NCI-H2107 treated with DMSO at 0.1 percent for 48 hours (cell line): ENCODE measurements around the gene MANBA.
"Not testable (repeated sequence)": the region's sequence is repeated elsewhere in the genome, so short reads cannot be mapped to it uniquely, and the experiment has no call there.

Experiments
- DNase-seq: peaks from one replicate; lab custom pipeline; 2025; ENCODE audit not compliant: unreplicated experiment; lab: John Stamatoyannopoulos, UW

The MANBA gene

DNA sequence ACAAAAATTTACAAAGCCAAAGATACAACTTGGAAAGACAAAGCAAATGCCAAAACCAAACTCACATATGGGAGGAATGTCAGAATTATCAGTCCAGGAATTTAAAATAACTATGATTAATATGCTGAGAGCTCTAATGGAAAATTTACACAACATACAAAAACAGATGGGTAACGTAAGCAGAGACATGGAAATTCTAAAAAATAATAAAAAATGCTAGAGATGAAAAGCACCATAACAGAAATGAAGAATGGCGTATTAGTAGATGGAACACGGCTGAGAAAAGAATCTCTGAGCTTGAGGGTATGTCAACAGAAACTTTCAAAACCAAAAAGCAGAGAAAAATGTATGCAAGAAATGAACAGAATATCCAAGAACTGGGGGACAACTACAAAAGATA is 4.1 kb upstream of the MANBA start:
- no peak for DNase-seq

DNA sequence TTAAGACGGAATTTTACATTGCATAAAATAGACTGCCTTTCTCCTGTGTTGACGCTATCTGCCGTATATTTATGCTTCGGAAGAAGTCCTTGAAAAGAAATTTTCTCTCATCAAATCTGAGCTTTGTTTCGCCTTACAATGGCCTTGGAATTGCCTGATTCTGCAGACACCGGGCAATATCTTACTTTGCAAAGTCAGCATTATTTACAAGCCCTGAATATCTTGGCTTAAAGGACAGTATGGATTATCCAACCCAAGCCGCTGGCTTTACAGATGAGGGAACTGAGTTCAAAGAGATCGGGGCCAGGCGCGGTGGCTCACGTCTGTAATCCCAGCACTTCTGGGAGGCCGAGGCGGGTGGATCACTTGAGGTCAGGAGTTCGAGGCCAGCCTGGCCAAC is 1.1 kb upstream of the MANBA start:
- DNase-seq, result no peak

DNA sequence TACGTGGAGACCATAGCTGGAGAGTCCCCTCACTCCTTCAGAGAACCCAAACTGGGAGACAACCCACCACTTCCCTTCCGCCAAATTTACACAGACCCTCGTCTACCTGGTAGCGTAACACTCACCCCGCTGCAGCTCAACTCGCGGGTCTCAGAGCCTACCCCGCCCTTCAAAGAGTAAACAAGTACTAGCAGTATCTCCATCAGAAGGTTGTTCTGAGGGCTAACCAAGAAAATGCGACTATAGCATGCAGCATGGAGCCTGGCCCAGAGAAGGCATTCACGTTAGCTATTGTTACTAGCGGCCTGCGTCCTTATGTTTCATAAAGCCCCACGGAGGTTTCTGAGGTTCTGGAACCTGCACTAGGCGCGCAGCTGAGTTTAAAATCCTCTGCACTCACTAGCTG is 531 bp upstream of the MANBA start:
- no peak for DNase-seq

DNA sequence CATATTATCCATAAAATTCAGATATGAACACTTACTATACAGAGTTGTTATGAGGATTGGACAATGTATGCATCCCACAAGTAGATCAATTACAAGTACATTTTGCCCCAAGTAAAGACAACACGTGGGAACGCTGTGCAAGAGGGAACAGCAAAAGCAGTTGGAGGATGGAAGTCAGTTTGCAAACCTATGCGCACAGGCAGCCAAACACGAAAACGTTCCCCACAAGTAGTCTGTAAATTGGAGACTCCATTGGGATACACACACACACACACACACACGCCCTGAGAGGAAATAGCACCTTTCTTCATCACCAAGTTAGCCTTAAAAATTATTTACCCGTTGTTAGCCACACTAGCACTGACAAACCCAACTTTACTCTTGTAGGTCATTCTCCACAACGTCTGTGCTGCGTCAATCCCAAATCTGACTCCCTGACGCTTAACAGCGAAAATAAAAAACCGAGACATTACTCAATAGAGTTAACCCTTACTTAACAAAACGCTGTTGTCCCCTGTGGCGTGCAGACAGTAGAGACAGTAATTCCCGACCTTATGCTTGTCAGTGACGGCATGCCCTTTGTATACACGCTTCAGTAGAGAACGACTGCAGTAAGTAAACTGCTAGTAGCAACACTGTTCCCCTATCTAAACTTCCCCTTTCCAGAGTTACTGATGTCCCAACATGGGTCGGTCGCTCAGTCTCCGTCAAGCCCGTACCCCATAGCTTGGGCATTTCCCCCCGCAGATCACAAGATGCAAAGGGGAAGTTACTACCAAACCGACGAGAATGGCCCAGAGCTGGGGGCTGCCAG is 730 bp downstream of the MANBA start:
- peak; percentile 12 for DNase-seq

DNA sequence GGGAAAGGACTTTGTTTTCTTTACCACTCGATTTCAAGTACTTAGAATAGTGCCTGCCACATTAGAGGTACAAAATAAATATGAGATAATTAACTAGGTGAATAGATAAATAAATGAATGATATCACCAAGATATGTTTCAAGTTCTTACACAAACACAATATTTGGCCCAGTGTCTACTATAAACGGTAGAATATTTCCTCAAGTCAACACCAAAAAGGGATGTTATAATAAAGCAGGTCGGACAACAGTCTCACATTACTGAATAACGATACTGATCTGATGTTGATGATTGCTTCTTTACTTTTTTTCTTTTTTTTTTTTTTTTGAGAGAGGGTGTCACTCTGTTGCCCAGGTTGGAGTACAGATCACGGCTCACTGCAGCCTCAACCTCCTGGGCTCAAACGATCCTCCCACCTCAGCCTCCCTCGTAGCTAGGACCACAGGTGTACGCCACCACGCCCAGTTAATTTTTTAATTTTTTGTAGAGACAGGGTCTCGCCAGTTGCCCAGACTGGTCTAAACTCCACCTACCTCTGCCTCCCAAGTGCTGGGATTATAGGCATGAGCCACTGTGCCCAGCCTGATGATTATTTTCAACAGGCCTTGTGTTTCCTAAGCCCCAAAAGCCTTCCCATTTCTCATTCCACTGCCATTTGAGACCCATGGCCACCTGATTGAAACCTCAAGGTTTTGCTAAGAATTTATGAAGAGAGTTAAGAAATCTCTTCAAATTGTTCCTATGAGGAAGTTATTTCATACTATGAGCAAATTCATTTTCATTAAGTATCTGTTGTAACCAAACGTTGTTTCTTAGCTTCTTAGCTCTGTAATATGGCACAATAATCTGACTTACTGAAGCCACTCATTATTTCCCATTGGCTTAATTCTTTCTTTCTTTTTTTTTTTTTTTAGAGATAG is 2.3 kb downstream of the MANBA start:
- DNase-seq, result no peak

DNA sequence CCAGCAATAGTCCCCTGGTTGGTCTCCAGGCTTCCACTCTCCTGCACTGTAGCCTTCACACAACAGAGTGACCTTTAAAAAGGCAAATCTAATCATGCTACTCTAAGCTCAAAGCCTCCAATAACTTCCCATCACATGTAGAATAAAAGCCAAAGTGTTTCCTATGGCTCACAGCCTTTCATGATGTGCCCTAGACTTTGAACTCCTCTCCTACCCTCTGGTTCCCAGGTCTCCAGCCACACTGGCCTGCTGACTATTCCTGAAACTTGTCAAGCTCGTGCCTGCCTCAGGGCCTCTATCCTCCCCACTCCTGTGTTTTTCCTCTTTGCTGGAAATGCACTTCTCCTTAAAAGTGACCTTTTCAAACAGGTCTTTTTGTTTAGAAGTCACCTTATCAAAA is 3.1 kb downstream of the MANBA start:
- no peak for DNase-seq

DNA sequence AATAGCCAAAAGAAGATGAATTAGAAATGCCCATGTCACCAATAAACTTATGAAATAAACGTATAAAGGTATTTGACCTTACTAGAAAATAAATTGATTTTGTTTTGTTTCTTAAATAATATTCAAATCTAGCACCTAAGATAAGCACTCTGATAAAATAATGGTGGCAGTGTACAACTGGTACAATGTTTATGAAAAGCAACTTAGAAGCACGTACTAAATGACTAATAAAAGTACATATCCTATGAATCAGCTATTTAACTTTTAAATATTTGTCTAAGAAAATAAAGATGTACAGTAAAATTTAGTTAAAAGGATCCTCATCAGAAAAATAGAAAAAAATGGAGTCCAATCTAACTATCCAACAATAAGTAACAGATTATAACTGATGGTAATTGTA is 6.7 kb downstream of the MANBA start:
- no peak for DNase-seq

DNA sequence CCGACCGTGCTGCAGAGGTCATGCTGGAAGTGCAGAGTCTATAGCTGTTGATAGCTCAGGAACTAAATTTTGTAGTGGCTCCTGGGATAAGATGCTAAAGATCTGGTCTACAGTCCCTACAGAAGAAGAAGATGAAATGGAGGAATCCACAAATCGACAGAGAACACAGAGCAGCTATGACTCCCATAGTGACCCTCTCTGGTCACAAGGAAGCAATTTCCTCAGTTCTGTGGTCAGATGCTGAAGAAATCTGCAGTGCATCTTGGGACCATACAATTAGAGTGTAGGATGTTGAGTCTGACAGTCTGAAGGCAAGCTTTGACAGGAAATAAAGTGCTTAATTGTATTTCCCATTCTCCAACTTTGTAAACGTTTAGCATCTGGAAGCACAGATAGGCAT is 8.8 kb downstream of the MANBA start:
- no peak for DNase-seq

DNA sequence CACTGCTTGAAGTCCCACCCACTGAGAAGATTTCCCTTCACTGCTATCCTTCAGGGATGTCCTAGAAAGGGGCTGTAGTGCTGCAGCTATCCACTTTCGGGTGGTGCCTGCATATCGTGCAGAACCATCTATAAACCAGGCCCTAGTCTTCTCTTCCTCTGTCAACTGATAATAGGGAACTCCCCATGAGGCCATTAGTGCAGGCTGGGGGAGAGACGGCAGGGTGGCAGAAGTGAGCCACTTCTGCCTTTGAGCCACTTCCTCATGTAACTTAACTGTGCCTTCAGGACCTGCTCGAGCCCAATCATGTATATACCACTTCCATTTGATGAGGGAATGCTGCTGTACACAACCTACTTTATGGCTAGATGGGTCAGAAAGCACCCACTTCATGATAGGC is 17.4 kb downstream of the MANBA start:
- DNase-seq, result not testable (repeated sequence)

DNA sequence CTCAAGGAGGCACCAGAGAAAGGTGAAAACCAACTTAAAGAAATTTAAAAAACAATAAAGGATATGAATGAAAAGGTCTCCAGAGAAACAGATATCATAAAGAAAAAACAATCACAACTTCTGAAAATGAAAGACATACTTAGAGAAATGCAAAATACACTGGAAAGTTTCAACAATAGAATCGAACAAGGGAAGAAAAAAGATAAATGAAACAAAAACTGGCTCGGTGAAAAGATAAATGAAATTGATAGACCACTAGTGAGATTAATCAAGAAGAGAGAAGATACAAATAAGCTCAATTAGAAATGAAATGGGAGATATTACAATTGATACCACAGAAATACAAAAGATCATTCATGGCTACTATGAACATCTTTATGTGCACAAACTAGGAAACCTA is 22.0 kb downstream of the MANBA start:
- not testable (repeated sequence) for DNase-seq

DNA sequence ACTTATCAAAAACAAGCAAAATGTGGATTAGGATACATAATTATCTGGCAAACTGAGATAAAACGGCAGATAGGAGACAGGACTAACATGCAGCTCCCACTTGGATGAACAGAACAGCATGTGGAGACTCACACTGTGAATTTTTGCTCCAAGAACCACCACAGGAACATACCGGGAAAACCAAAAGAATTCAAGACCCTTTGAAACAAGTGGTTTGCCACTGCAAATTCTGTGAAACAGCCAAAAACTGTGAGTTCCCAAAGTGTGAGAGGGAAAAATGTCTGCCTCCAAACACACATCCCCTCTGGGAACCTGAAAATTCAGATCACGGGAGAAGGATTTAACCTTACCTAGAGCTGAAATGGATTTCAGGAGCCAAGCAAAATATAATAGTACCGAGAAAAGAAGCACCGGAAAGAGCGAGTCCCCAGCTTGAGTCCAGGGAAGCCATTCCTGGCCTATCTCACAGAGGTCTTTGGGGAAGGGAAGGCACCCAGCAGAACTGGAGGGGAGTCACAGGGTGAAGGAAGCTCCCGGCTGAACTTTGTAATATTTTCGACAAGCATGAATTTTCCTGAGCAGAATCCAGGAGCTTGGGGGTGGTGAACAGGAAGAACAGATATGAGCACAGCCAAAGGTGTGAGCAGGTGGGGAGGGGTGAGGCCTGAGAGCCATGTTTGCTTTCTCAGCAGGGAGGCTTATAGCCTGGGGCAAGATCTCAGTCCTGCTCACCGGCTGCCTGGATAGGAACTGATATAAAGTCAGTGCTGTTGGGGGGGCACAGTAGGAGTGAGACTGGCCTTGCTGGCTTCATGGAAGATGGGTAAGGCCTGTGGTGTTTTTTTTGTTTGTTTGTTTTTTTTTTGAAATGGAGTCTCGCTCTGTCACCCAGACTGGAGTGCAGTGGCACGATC is 23.9 kb downstream of the MANBA start:
- DNase-seq, result no peak

DNA sequence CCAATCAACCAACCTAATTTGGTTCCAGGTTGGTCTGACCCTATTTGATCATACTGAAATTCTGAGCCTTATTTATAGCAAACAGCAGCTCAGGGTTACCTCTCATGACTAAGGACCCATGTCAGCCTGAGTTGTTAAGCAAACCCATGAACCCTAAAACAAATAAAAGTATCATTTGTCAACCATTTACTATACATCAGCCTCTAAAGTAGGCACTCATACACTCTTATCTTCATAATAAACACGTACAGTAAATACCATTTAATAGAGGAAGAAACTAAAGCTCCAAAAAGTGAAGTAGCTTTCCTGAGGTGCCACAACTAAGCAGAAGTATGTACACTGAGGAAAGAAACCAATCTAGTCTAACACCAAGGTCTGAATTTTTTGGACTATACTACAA is 25.2 kb downstream of the MANBA start:
- peak; percentile 21 for DNase-seq

DNA sequence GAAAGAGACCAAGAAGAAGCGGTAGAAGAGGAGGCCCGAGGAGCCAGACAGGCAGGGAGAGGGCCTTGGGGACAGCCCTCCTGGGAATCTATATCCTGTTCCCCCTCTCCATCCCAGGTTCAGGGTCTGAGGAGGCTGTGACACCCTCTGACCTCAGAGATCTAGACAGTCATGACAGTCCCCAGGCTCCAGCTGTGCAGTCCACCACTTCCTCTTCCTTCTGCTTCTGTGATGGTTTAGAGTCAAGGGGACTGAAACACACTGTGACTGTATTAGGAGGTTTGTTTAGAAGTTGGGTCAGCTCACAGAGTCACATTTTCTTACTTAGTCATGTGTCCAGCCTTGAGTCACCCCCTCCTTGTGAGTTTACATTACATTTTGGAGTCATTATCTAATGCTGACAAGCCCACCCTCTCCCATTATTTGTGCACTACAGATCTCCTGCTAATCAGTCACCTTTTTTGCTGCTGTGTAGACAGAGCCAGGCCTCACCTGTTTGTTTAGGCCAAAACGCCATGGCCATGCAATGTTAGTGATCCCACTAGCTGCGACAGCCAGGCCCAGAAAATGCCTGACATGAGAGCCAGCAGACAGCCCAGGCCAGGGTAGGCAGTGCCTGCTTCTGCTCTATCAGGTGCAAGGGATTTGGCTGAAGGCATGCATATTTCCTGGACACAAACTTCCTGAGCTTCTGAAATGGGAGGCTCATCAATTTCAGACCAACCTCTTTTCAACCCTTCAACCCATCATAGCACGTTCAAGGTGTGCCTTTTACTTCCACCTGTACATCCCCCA is 26.0 kb downstream of the MANBA start:
- DNase-seq, result no peak

DNA sequence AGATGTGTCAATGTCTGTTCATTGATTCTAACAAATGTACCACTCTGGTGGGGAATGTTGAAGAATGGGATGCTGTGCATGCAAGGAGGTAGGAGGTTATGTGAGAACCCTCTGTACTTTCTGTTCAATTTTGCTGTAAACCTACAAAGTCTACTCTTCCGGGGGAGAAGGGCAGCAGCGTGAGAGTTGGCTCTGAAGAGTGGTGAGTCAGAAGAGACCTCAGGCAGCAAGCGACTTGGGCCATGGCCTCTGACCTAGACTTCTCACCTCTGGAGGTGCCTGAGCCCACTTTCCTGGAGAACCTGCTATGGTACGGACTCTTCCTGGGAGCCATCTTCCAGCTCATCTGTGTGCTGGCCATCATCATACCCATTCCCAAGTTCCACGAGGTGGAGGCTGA is 26.7 kb downstream of the MANBA start:
- DNase-seq, result no peak

DNA sequence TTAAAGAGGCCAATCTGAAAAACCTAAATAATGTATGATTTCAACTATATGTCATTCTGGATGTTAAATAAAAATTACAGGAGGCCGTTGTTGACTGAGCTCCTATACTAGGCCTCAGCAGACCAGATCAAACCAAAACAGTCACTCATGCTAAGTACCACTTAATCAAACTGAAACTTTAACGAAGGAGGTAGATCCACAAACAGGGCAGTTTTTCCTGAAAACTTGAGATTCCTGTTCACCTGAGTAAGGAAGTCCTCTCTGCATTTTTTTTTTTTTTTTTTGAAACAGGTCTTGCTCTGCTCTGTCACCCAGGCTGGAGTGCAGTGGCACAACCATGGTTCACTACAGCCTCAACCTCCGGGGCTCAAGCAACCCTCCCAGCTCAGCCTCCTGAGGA is 27.7 kb downstream of the MANBA start:
- DNase-seq, result no peak

DNA sequence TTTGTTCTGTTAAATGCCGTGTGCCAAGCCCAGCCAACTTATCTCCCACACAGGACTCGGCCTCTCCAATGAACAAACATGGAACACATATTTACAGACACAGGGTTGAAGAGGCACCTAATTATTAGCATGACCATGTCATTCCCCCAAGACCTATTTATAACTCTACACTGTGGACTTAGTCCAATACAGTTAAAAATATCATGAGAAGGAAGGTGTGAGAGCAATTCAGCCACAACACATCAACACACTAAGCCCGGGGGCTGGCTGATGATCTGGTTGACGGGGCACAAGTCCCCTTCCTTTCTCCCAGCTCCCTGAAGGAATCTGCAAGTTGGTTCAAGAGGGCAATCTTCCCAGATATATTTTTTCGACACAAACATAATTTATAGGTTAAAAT is 28.1 kb downstream of the MANBA start:
- no peak for DNase-seq

DNA sequence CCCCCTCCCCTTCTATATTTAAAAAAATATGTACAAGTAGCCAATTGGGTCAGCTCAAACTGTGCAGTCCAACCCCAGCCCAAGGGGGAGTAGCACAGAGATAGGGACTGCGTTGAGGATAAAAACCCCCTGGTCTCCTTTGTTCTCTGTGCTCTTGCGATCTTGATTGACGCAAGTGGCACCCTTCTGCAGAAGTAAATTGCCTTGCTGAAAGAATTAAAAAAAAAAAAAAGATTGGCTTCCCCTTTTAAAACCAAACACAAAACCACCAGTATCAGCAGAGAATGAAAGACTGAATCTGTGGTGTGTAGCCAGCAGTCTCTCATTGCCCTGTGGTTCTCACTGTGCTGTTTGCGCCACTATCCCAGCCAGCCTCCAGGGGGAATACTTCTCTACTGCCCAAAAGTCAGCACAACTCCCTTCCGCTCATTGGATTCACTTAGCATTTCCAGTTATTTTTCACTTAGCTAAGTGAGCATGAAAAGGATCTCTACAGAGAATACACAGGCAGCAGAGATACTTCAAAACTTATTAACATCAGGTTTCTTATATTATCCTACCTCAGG is 29.7 kb downstream of the MANBA start:
- DNase-seq, result no peak

DNA sequence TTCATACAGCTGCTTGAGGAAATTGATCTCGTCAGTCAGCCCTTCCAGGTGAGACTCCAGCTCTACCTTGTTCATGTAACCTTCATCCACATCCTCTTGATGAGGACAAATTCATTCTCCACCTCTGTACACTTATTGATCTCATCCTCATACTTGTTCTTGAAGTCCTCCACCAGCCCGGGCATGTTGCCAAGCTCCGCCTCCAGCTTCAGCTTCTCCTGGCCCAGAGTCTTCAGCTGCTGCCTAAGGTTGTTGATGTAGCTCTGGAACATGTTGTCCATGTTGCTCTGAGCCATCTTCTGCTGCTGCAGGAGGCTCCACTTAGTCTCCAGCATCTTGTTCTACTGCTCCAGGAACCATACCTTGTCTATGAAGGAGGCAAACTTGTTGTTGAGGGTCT is 31.3 kb downstream of the MANBA start:
- DNase-seq, result not testable (repeated sequence)

DNA sequence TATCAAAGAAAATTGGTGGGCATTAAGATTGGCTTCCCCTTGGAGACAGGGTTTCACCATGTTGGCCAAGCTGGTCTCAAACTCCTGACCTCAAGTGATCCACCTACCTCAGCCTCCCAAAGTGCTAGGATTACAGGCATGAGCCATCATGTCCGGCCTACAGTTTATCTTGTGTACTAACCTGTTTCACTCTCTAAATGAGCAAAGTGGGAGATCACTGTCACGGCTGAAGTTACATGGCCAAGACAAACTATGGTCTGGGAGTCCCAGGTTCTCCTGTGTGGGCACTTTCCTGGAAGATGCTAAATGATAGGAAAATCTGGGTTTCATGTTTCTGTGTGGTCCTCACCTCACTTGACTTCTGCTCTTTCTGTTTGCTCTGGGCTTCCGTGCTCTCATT is 33.8 kb downstream of the MANBA start:
- not testable (repeated sequence) for DNase-seq

DNA sequence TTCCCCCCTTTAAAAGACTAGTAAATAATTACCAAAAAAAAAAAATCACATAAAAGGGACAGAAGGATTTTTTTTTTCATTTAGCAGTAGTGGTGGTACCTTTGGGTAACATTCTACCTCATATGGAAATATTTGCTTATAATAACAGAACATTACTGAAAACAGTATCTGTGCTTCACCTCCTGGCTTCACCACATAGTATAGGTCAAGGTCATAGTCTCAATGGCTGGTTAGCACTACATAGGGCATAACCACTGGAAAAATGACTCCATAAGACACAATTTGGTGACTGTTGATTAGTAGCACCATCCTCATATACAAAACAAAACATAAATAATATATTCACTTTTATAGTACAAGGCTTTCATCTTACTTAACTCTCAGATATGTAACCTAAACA is 34.7 kb downstream of the MANBA start:
- no peak for DNase-seq
